ENCODE measurements around the gene ADGRV1.

ADGRV1 gene

DNA sequence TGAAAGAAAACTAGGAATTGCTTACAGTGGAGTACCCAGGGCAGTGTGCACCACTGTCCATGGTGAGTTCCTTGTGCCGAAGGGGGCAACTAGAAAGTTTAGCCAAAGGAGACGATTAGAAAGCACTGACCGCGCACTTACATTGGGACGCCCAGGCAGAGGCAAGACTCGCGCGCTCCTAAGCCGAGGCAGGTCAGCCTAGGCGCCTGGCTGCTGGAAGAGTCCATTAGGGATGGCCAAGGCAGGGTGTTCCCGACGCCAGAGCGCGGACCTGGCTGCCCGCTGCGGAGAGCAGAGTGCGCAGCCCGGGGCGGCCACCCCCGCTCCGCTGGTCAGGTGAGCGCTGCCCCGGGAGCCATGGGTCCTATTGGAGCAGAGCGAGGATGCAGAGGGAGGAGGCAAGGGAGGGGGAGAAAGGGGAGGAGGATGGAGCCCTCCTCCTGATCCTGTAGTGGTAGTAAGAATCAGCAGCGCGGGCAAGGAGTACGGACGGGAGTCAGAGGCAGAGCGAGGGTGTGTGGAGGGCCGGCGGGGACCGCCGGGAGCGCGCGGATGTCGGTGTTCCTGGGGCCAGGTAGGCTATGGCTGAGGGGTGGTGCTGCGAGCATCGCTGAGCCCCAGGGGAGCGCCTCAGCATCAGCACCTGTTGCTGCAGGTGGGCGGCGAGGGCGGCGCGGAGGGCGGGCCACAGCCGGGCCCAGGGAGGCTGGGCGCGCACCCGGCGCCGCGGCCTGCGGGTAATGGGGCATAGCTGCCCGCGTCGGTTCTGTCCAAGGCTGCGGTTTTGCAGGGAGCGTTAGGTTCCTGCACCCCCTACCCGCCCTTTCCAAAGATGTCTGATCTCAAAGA, at the start of gene ADGRV1:
TSS of gene ADGRV1 (plus strand) at position 454 of the 849 bp plus-strand sequence. CDS start at position 553, 99 bp downstream.
- no peak for DNase-seq (ENCODE audit: low spot score)

DNA sequence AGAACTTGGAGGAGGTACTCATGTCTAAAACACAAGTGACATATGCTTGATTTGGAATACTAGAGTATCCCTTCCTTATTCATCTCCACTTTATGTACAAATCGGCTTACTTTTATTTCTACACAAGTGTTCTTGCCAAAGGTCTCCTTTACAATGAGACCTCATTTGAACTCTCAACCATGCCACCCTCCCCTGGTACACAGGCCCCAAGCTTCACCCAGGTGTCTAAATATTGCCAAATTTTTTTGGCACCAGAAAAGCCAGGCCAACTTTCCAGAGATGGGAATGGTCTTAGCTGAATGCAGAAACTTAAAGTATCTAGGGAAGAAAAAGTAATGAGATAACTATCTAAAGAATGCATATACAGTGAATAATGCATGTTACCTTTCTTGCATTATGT, 48.2 kb upstream of the ADGRV1 start:
- DNase-seq (ENCODE audit: low spot score) = no peak

DNA sequence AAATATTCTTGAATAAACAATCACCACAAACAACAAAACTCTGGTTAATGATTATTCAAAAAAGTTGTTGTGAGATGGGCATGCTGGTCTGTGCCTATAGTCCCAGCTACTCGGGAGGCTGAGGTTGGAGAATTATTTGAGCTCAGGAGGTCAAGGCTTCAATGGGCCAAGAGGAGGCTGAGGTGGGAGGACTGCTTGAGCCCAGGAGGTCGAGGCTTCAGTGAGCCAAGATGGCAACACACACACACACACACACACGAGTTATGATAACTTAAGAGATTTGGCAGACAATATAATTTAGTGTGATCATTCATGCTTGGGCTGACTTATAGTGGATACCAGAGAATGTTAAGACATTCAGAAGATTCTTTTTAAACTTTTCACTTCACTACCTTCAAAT, 44.1 kb upstream of the ADGRV1 start:
- DNase-seq (ENCODE audit: low spot score) = no peak

DNA sequence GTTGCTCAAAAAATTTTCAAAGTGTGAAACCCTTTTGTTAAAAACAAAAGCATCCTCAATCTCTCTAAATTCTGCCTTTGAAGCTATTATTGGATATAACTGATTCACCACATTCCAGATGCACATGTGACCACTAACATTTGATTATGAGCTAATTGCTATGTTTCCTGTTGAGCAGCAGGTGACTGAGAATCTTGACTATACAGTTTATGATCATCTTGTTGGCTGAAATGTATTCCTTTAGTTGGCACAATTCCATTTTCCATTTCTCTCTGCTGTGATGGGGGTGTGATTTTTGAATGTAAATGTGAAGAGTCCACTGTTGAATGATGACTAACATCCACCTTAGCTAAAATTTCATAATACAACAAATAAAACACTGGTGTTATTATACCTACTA, 39.9 kb upstream of the ADGRV1 start:
- no peak for DNase-seq (ENCODE audit: low spot score)

DNA sequence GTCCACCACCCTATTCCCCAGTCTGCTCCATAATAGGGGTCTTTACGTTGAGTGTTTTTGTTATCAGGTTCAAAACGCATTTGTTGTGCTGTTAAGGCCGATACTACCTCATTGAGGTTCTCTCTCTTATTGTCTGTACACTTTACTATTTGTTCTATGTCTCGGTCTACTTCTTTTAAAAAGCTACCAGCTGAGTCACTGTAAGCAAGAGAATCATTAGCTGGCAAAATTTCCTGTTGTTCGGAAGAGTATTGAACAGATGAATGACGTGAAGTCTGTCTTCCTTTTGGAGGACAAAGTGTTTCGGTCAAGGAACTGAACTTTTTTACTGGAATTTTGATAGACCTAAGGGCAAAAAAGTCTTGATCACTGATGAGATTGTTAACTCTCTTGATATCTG, 39.5 kb upstream of the ADGRV1 start:
- DNase-seq (ENCODE audit: low spot score) = no peak

DNA sequence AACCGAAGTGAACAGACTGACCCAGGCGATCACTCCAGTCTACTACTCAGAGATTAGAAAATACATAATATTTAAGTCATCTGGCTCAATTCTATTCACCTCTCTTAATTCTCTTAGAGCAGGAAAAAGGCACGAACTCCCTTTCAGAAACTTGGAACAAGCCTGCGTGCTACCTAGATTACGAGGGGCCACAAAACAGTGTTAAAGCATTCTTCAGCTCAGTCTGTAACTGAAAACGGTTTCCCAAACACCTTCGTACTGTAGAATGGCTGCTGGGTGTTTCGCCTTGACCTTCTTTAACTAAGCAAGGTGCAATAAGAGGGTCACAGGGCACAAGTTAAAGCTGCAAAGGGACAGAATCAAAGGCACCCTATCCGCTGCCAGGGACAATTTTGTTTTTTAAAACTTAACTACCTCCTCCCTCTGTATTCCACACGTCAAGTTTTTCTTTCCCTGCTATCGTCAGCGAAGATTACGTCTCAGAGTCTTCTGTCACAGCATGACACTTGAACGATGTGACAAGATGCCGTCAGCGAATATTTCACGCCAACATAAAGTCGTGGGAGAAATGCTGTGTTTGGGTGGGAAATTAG, 29.9 kb upstream of the ADGRV1 start:
- peak; percentile 14 for DNase-seq (ENCODE audit: low spot score)

DNA sequence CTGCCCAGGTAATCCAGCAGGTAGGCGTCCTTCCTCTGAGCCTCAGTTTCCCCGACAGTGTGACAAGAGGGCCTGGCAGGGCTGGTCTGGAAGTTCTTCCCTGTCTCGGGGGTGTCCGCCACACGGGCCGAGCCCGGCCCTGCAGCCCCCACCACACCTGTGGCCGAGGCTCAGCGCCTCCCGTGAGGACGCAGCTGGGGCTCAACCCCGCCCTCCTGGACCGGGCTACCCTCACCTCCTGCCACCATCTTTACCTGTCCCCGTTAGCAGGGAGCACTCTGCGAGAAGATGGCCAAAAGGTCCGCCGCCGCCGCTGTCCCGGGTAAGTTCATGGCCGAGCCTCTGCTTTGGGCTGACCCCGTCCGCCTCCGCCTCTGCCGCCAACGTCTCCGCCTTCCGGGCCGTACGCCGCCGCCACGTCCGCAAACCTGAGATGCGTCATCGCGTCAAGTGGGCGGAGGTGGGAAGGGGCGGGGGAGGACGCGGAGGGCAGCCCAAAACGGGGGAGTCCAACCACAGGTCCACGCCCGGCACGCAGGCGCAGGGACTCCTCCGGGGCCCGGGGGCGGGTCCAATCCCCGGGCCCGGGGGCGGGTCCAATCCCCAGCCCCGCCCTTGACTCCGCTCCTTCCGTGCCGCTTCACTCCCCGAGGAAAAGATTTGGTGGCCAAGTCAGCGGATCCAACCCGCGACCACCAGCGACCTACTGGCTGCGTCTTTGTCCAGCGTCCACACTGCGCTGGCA, 29.2 kb upstream of the ADGRV1 start, which contains the start of gene LYSMD3:
TSS of gene LYSMD3 (minus strand) at position 391 of the 745 bp plus-strand sequence. CDS start 4,295 bp downstream, outside the sequence.
- DNase-seq (ENCODE audit: low spot score) = peak; percentile 96

GRCh38 chr5:90529939-90530677, 28.5 kb upstream of the ADGRV1 start:
- peak; percentile 73 for DNase-seq (ENCODE audit: low spot score)

DNA sequence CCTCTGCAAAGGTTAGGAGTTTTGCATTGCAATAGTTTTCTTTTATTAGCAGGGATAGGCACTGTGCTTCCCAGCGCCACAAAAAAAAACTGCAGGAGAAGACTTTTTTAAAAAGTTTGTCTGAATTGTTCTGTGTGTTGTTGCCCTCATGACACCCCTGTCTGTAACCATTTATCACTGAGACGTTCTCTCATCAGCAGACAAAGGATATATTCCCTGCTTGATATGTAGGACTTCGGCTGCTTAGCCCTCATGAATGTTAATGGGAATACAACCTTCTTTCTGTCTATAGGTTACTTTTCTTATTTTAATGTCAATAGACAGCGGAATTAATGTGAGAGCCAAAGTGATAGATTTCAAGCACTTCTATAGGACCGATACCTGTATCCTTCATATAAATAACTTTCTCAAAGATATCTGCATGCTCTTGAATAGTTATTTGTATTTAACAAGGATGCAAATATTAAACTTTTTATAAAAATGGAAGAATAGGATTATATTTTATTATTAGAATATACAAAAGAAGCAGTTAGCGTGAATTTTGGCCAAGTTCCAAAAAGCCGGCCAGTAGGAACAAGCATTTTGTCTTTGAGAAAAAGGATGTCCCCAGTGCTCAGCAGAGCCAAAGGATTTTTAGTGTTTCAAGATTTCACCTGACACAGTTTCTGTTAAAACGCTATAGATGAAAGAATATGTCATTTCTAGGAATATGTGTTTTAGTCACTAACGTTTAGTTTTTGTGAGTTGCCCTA, 27.7 kb upstream of the ADGRV1 start:
- no peak for DNase-seq (ENCODE audit: low spot score)

GRCh38 chr5:90533794-90534193, 24.8 kb upstream of the ADGRV1 start:
- no peak for DNase-seq (ENCODE audit: low spot score)

GRCh38 chr5:90534922-90535321, 23.7 kb upstream of the ADGRV1 start:
- no peak for DNase-seq (ENCODE audit: low spot score)

DNA sequence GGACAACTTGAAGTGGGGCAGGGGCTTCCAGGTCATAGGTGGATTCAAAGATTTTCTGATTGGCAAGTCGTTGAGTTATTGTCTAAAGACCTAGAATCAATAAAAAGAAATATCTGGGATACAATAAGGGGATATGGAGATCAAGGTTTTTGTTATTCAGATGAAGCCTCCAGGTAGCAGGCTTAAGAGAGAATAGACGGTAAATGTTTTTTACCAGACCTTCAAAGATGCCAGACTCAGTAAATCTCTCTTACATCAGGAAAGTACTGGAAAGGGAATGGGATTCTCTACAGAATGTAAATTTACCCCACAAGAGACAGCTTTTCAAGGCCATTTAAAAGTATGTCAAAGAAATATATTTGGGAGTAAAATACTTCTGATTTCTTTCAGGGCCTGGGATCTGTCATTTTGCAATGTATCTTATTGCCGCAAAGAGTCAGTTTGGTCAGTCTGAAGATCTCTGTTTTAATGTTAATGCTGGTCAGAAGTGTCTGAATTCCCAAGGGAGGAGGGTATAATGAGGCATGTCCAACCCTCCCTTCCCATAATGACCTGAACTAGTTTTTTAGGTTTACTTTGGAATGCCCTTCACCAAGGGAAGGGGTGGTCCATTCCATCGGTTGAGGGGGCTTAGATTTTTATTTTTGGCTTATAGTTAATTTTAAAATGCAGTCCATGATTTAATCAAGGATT, 15.6 kb upstream of the ADGRV1 start:
- DNase-seq (ENCODE audit: low spot score) = no peak

DNA sequence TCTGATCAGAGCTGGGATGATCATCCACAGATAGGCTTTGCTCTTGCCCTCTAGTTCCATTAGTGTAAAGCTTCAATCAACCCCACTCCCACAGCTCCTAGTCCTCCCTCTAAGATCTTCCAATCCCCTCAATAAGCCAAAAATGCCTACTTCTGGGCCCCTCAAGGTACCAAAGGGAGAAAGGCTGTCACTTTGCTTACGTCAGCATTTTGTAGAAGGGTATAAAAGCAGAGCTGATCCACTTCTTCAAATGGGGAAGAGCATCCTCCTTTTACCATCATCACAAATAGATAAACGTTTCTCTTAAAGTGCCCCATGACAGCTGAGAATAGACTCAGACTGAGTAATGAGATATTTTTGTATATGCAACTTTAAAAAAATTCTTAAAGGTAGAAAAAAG, 13.1 kb upstream of the ADGRV1 start:
- no peak for DNase-seq (ENCODE audit: low spot score)

- no peak for DNase-seq (ENCODE audit: low spot score)
These were observed 12.3 kb upstream of the ADGRV1 start for GRCh38 chr5:90546216-90546837.

- no peak for DNase-seq (ENCODE audit: low spot score)
These were observed 11.5 kb upstream of the ADGRV1 start for GRCh38 chr5:90547072-90547536.

GRCh38 chr5:90548069-90548593, 10.5 kb upstream of the ADGRV1 start:
- DNase-seq (ENCODE audit: low spot score) = no peak

- DNase-seq (ENCODE audit: low spot score) = no peak
These were observed 9.4 kb upstream of the ADGRV1 start for GRCh38 chr5:90549223-90549622.

DNA sequence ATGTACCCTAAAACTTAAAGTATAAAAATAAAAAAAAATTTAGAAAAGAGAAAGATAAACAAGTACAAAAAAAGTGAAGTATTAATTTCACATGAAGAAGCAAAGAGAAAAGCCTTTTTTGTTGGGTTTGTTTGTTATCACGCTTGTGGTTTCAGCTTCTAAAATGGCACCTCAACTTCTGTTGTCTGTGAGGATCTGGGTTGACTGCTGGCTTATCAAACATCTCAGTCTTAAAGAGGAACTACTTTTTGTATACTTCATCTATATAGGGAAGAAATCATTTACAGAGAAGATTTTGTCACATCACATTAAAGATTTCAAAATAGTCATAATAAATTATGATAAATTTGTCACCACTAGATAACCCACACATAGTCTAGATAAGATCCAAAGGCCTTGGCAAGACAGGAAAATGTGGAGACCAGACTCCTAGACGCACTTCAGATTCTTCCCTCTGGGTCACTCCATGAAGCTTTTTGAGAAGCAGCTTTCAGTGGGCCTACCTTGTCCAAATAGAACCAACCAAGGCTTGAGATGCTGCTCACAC, 8.8 kb upstream of the ADGRV1 start:
- no peak for DNase-seq (ENCODE audit: low spot score)

GRCh38 chr5:90550963-90551362, 7.6 kb upstream of the ADGRV1 start:
- no peak for DNase-seq (ENCODE audit: low spot score)

- DNase-seq (ENCODE audit: low spot score) = no peak
These were observed 7.2 kb upstream of the ADGRV1 start for GRCh38 chr5:90551376-90551775.

Data from CD4-positive, alpha-beta T cell treated with Interleukin-15 for 4 hours (primary cell).